Thyroid gland (tissue), 4 donors: ENCODE measurements around the gene EFNA4. TPM values are rescaled to one million over a fixed set of nuclear protein-coding genes. Genes with fewer than 3 reads are reported as not detected.

Experiments
- DNase-seq, 2 donors: peaks; one replicate each; pipeline ENCODE4 v3.0.0-alpha.2; 2019
- H3K27ac ChIP-seq, 3 donors: fragments of 200-600 bp; sonication (generic); 1 replicate in 2 of 3; 2 replicates in 1 of 3; pipeline ENCODE4 v1.5.1; 2016 to 2019; ENCODE audit warnings: mild to moderate bottlenecking in 1 of 3, moderate library complexity in 1 of 3
- H3K27me3 ChIP-seq: fragments of 200-600 bp; sonication (generic); one replicate; pipeline ENCODE4 v1.5.1; 2019
- H3K36me3 ChIP-seq, 2 donors: fragments of 200-600 bp; sonication (generic); one replicate each; pipeline ENCODE4 v1.5.1; 2016 to 2019
- H3K4me1 ChIP-seq, 2 donors: fragments of 200-600 bp; sonication (generic); one replicate each; pipeline ENCODE4 v1.5.1; 2017 to 2019
- H3K4me3 ChIP-seq, 3 donors: fragments of 200-600 bp; sonication (generic); replicated peaks in 1 of 3; 1 replicate in 2 of 3; 2 replicates in 1 of 3; pipeline ENCODE4 v1.5.1; 2016; ENCODE audit warnings: mild to moderate bottlenecking in 1 of 3
- H3K9me3 ChIP-seq: fragments of 200-600 bp; sonication (generic); one replicate; pipeline ENCODE4 v1.5.1; 2017
- CTCF ChIP-seq, 6 experiments: fragments of 200-600 bp in 3 of 6; fragments of 450-650 bp in 3 of 6; sonication (generic) in 3 of 6; IDR thresholded peaks; one replicate each; pipeline ENCODE4 v1.5.1; 2016 to 2019; ENCODE audit warnings: antibody characterized with exemption in 6 of 6, mild to moderate bottlenecking in 2 of 6, inconsistent platforms in 1 of 6, moderate library complexity in 1 of 6
- POLR2A ChIP-seq, 2 donors: fragments of 450-650 bp; IDR thresholded peaks; one replicate each; pipeline ENCODE4 v1.6.1; 2017; ENCODE audit warnings: antibody characterized with exemption in 2 of 2, mild to moderate bottlenecking in 2 of 2, moderate library complexity in 1 of 2
- WGBS, 2 donors: methylation state at CpG; one replicate each; pipeline ENCODE4 v1.1.5; 2017; 5-methylcytosine and 5-hydroxymethylcytosine counted together
- intact Hi-C: fragments of 100-400 bp; cut with DNase I; formaldehyde crosslinking; loops from one replicate; pipeline ENCODE4 v1.15.1; 2023
- total RNA-seq, 4 donors: library from RNA; depleted of rRNA; stranded (reverse); fragments of >200 nt; gene quantifications; one replicate each; pipeline ENCODE4 v1.2.3, GENCODE V29; 2016

The EFNA4 gene
- total RNA-seq, 4 donors from 2014 or later: 7.5 to 13.1 (median 9.9) TPM

GRCh38 chr1:155026588-155026987, 37.0 kb upstream of the EFNA4 start:
- DNase-seq: no peak
- Histone ChIP-seq H3K27me3 (no peaks in the 10 kb centered on the region), H3K9me3 (no peaks in the 10 kb centered on the region), H3K27ac (no peak overlapping the region), H3K4me1 (peaks cover 6% of the 10 kb centered on the region in 2 donors), H3K4me3 (no peak overlapping the region), H3K36me3 (no peaks in the 10 kb centered on the region)
- TF ChIP-seq CTCF (IDR thresholded peaks at IDR 0.05): no peak
- TF ChIP-seq POLR2A (IDR thresholded peaks at IDR 0.05): no peak
- WGBS, 2 donors: 90 to 93% methylated on average over 6 of the region's 6 CpGs
- intact Hi-C loops: no loop called here

GRCh38 chr1:155029513-155030242, 33.9 kb upstream of the EFNA4 start:
- DNase-seq: no peak
- H3K36me3 ChIP-seq: no peaks in the 10 kb centered on the region

GRCh38 chr1:155030243-155030795, 33.2 kb upstream of the EFNA4 start:
- no peaks in the 10 kb centered on the region for H3K36me3 ChIP-seq
- H3K4me1 ChIP-seq: no peaks in the 10 kb centered on the region
- H3K9me3 ChIP-seq: no peaks in the 10 kb centered on the region
- H3K4me3 ChIP-seq: no peak overlapping the region
- TF ChIP-seq CTCF (IDR thresholded peaks at IDR 0.05) (no peak), POLR2A (IDR thresholded peaks at IDR 0.05) (no peak)
- no peaks in the 10 kb centered on the region for H3K27me3 ChIP-seq
- WGBS, 2 donors: 83 to 94% methylated on average over 2 to 10 of the region's 15 CpGs
- intact Hi-C loops: no loop called here
- H3K27ac ChIP-seq: no peak overlapping the region
- no peak for DNase-seq

More at GRCh38 chr1:155029513-155030242, 33.9 kb upstream of the EFNA4 start:
- Histone ChIP-seq H3K9me3 (no peaks in the 10 kb centered on the region), H3K27me3 (no peaks in the 10 kb centered on the region), H3K4me3 (no peak overlapping the region), H3K4me1 (no peaks in the 10 kb centered on the region), H3K27ac (no peak overlapping the region)
- TF ChIP-seq CTCF (IDR thresholded peaks at IDR 0.05) (no peak), POLR2A (IDR thresholded peaks at IDR 0.05) (no peak)
- 76 to 86% methylated on average over 6 to 14 of the region's 16 CpGs for WGBS, 2 donors
- intact Hi-C loops: no loop called here

- H3K4me1 ChIP-seq: no peaks in the 10 kb centered on the region
- no peaks in the 10 kb centered on the region for H3K9me3 ChIP-seq
- 86 to 93% methylated on average over 11 of the region's 11 CpGs for WGBS, 2 donors
- intact Hi-C loops: no loop called here
- H3K36me3 ChIP-seq: no peaks in the 10 kb centered on the region
- no peak overlapping the region for H3K4me3 ChIP-seq
- TF ChIP-seq POLR2A (IDR thresholded peaks at IDR 0.05): no peak
- TF ChIP-seq CTCF (IDR thresholded peaks at IDR 0.05): no peak
- no peak for DNase-seq
- no peak overlapping the region for H3K27ac ChIP-seq
- no peaks in the 10 kb centered on the region for H3K27me3 ChIP-seq
These were observed 32.6 kb upstream of the EFNA4 start for GRCh38 chr1:155030899-155031298.

- no peak overlapping the region for H3K27ac ChIP-seq
- no peak for DNase-seq
- peaks cover 0 to 3% of the 10 kb centered on the region in 2 donors for H3K4me1 ChIP-seq
- 86 to 87% methylated on average over 12 of the region's 12 CpGs for WGBS, 2 donors
- intact Hi-C loops: no loop called here
- H3K9me3 ChIP-seq: no peaks in the 10 kb centered on the region
- H3K36me3 ChIP-seq: no peaks in the 10 kb centered on the region
- H3K27me3 ChIP-seq: no peaks in the 10 kb centered on the region
- H3K4me3 ChIP-seq: no peak overlapping the region
- TF ChIP-seq POLR2A (IDR thresholded peaks at IDR 0.05) (no peak), CTCF (IDR thresholded peaks at IDR 0.05) (no peak)
These were observed 30.7 kb upstream of the EFNA4 start for GRCh38 chr1:155032886-155033285.
